HEK293T (cell line): ENCODE data around the gene RPS6KA5.

ENCODE experiments used
- ARNT ChIP-seq: fragments of 450-650 bp; IDR thresholded peaks from 2 replicates; pipeline ENCODE4 v1.6.1; 2017; ENCODE audit warnings: mild to moderate bottlenecking
- BHLHE40 ChIP-seq: fragments of 450-650 bp; IDR thresholded peaks from 2 replicates; pipeline ENCODE4 v1.6.1; 2016; ENCODE audit warnings: mild to moderate bottlenecking, moderate library complexity, borderline replicate concordance
- ELF4 ChIP-seq: fragments of 450-650 bp; IDR thresholded peaks from 2 replicates; pipeline ENCODE4 v1.6.1; 2017; ENCODE audit warnings: antibody characterized with exemption
- FOXA1 ChIP-seq: fragments of 450-650 bp; IDR thresholded peaks from 2 replicates; pipeline ENCODE4 v1.6.1; 2016; ENCODE audit warnings: mild to moderate bottlenecking
- SP1 ChIP-seq: fragments of 450-650 bp; IDR thresholded peaks from 2 replicates; pipeline ENCODE4 v1.6.1; 2017
- TARDBP ChIP-seq: fragments of 450-650 bp; IDR thresholded peaks from 2 replicates; pipeline ENCODE4 v1.6.1; 2016
- TF ChIP-seq, protein P1 (sequence below): fragments of 450-650 bp; IDR thresholded peaks from 2 replicates; pipeline ENCODE4 v1.6.1; 2016

DNA sequence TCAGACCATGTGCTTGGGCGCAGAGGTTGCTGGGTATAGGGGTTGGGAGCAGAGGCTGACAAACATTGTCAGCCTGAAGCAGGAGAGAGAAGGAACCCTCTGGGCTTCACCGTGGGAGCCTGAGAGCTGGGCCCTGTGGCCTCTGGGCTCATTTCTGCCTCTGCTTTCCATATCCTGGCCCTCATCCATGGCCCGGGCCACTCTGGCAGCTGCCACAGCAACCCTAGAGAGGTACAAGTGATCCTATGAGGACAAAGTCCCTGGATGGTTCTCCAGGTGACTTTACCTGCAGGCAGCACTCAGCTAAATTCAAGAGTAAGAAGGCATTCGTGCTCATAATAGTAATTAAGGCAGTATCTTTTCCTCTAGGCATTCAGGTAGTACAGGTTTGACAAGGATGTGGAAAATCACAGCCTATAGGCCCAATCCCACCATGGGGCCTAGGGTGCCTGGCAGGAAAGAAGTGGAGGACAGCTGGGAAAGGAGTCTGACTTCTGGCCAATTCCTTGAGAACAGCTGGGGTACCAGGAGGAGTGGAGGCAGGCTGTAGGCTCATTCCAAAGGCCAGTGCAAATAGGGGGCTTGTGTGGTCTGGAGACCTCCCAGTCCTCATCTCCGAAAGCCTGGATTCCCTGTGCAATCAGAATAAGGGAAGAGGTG lies 240.6 kb downstream of the RPS6KA5 start:
- TF ChIP-seq BHLHE40 (no peak), FOXA1 (no peak), ELF4 (no peak), SP1 (no peak), ARNT (no peak), TARDBP (no peak)
- TF ChIP-seq, protein P1, sequence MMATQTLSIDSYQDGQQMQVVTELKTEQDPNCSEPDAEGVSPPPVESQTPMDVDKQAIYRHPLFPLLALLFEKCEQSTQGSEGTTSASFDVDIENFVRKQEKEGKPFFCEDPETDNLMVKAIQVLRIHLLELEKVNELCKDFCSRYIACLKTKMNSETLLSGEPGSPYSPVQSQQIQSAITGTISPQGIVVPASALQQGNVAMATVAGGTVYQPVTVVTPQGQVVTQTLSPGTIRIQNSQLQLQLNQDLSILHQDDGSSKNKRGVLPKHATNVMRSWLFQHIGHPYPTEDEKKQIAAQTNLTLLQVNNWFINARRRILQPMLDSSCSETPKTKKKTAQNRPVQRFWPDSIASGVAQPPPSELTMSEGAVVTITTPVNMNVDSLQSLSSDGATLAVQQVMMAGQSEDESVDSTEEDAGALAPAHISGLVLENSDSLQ: no peak
